Neural progenitor cell (in vitro differentiated cells): Measurements from ENCODE around the gene HSPA4L. TPM values are rescaled to one million over a fixed set of nuclear protein-coding genes. Genes with fewer than 3 reads are reported as not detected.

Experiments used
- DNase-seq: peaks from one replicate; pipeline ENCODE4 v3.0.0-alpha.2; 2016; ENCODE audit warnings: low spot score
- H2AFZ ChIP-seq: fragments of 200-600 bp; sonication (generic); replicated peaks from 2 replicates; pipeline ENCODE4 v1.6.1; 2016; ENCODE audit warnings: antibody characterized with exemption
- H3F3A ChIP-seq: fragments of 200-600 bp; sonication (generic); 2 replicates; pipeline ENCODE4 v1.6.1; 2016; ENCODE audit warnings: antibody characterized with exemption, low read depth
- H3K27ac ChIP-seq: fragments of 200-600 bp; sonication (generic); 2 replicates; pipeline ENCODE4 v1.5.1; 2016; ENCODE audit warnings: mild to moderate bottlenecking
- H3K27me3 ChIP-seq: fragments of 200-600 bp; sonication (generic); 2 replicates; pipeline ENCODE4 v1.6.1; 2016; ENCODE audit warnings: mild to moderate bottlenecking, moderate library complexity
- H3K36me3 ChIP-seq: fragments of 200-600 bp; sonication (generic); 2 replicates; pipeline ENCODE4 v1.5.1; 2016
- H3K4me1 ChIP-seq: fragments of 200-600 bp; sonication (generic); 2 replicates; pipeline ENCODE4 v1.6.1; 2016; ENCODE audit warnings: mixed run types
- H3K4me2 ChIP-seq: fragments of 200-600 bp; sonication (generic); 2 replicates; pipeline ENCODE4 v1.6.1; 2016
- H3K4me3 ChIP-seq: fragments of 200-600 bp; sonication (generic); 2 replicates; pipeline ENCODE4 v1.5.1; 2016
- H3K79me2 ChIP-seq: fragments of 200-600 bp; sonication (generic); 2 replicates; pipeline ENCODE4 v1.6.1; 2016; ENCODE audit warnings: low read depth
- H3K9ac ChIP-seq: fragments of 200-600 bp; sonication (generic); 2 replicates; pipeline ENCODE4 v1.6.1; 2016
- H3K9me3 ChIP-seq: fragments of 200-600 bp; sonication (generic); 2 replicates; pipeline ENCODE4 v1.5.1; 2016; ENCODE audit warnings: low read depth
- H4K20me1 ChIP-seq: fragments of 200-600 bp; sonication (generic); 2 replicates; pipeline ENCODE4 v1.6.1; 2016; ENCODE audit warnings: low read depth
- H3K27ac Mint-ChIP-seq: 3 replicates; pipeline ENCODE4 v1.8.0; 2021; ENCODE audit warnings: mixed read lengths
- H3K27me3 Mint-ChIP-seq: 2 replicates; pipeline ENCODE4 v1.8.0; 2022; ENCODE audit warnings: low read depth, mild to moderate bottlenecking, inconsistent platforms, moderate library complexity, mixed read lengths; ENCODE audit not compliant: insufficient read depth
- H3K36me3 Mint-ChIP-seq: 3 replicates; pipeline ENCODE4 v1.8.0; 2021; ENCODE audit warnings: mixed read lengths
- H3K4me1 Mint-ChIP-seq: 3 replicates; pipeline ENCODE4 v1.8.0; 2021; ENCODE audit warnings: mixed read lengths
- H3K4me3 Mint-ChIP-seq: 3 replicates; pipeline ENCODE4 v1.8.0; 2021; ENCODE audit warnings: mild to moderate bottlenecking, moderate library complexity, mixed read lengths
- H3K9me3 Mint-ChIP-seq: 3 replicates; pipeline ENCODE4 v1.8.0; 2020; ENCODE audit warnings: mixed read lengths
- EZH2 ChIP-seq: fragments of 200-600 bp; sonication (generic); IDR thresholded peaks from 2 replicates; pipeline ENCODE4 v1.6.1; 2017; ENCODE audit warnings: antibody characterized with exemption, mild to moderate bottlenecking, moderate library complexity
- EZH2phosphoT487 ChIP-seq: fragments of 200-600 bp; sonication (generic); IDR thresholded peaks from 2 replicates; pipeline ENCODE4 v1.6.1; 2017; ENCODE audit warnings: antibody characterized with exemption
- total RNA-seq: library from RNA; depleted of rRNA; stranded (reverse); fragments of >200 nt; gene quantifications from 2 replicates; pipeline ENCODE4 v1.2.3, GENCODE V29; 2015; ENCODE audit warnings: low replicate concordance
- TF ChIP-seq, protein P1 (sequence below): fragments of 200-600 bp; sonication (generic); IDR thresholded peaks from 2 replicates; pipeline ENCODE4 v1.5.1; 2017; ENCODE audit warnings: antibody characterized with exemption, mild to moderate bottlenecking

The HSPA4L gene
- total RNA-seq, 1 donor from 2014 or later: 0.67 TPM

DNA sequence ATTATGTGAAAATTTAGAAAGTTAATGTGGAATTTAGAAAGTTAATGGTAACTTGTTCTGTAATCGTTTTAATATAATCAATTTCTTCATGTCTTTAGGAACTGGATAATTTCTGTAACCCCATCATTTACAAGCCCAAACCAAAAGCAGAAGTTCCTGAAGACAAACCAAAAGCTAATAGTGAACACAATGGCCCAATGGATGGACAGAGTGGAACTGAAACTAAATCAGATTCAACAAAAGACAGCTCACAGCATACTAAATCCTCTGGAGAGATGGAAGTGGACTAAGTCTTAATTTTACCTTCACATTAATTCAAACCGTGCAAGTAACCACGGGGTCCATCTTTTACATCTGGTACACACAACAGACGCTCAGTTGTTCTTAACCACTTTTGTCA, 50.5 kb downstream of the HSPA4L start:
- Mint-ChIP-seq H3K4me1 (no peaks in the 10 kb centered on the region), H3K27me3 (no peaks in the 10 kb centered on the region), H3K9me3 (no peaks in the 10 kb centered on the region), H3K27ac (no peak overlapping the region), H3K36me3 (peaks cover 2% of the 10 kb centered on the region), H3K4me3 (no peak overlapping the region)
- TF ChIP-seq EZH2phosphoT487: no peak
- TF ChIP-seq, protein P1, sequence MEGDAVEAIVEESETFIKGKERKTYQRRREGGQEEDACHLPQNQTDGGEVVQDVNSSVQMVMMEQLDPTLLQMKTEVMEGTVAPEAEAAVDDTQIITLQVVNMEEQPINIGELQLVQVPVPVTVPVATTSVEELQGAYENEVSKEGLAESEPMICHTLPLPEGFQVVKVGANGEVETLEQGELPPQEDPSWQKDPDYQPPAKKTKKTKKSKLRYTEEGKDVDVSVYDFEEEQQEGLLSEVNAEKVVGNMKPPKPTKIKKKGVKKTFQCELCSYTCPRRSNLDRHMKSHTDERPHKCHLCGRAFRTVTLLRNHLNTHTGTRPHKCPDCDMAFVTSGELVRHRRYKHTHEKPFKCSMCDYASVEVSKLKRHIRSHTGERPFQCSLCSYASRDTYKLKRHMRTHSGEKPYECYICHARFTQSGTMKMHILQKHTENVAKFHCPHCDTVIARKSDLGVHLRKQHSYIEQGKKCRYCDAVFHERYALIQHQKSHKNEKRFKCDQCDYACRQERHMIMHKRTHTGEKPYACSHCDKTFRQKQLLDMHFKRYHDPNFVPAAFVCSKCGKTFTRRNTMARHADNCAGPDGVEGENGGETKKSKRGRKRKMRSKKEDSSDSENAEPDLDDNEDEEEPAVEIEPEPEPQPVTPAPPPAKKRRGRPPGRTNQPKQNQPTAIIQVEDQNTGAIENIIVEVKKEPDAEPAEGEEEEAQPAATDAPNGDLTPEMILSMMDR: no peak
- H4K20me1 ChIP-seq: no peaks in the 10 kb centered on the region
- no peaks in the 10 kb centered on the region for H3K27me3 ChIP-seq
- no peak overlapping the region for H3K9ac ChIP-seq
- DNase-seq: peak; percentile 7
- no peaks in the 10 kb centered on the region for H3K36me3 ChIP-seq
- H3K79me2 ChIP-seq: no peaks in the 10 kb centered on the region
- H3K27ac ChIP-seq: no peak overlapping the region
- no peak overlapping the region for H3K4me3 ChIP-seq
- no peaks in the 10 kb centered on the region for H3K4me1 ChIP-seq
- H3F3A ChIP-seq: no peaks in the 10 kb centered on the region
- no peak overlapping the region for H2AFZ ChIP-seq
- no peaks in the 10 kb centered on the region for H3K9me3 ChIP-seq
- no peak overlapping the region for H3K4me2 ChIP-seq

DNA sequence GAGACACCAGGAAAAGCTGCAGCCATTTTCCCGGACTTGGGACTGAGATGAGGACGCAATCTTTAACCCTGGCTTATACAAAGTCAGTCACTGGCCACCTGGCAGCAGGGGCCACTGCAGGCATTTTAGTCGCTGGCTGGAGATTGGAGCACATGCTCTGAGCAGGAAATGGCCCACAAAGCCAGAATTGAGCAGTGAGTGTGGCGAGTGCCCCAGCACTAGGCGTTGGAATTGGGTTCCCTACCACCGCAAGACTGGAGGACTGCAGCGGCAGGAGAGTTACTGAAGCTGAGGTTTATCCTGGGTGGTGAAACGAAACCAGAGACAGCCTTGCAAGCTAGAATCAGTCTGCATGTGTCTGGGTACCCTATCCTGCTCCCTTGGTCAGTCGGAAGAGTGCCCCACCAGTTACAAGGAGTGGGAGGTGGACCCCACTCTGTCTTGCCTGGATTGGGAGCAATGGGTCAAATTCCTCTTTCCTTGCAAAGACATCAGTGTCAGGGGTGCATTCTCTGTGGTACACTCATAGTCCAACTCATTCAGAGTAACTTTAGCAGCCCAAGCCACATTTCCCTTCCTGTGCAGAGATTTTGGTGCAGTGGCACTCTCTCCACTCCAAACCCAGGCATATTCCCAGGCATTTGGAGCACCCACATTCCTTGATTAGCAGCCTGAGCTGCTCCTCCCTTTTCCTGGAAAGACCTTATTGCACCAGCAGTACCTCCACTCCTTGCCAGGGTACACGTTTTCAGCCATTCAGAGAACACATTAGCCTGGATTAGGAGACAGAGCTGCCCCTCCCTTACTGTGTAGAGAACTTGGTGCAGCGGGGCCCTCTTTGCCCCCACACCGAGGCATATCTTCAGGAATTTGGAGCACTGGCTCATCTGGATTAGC, 61.8 kb downstream of the HSPA4L start:
- H3K36me3 Mint-ChIP-seq: peaks cover 27% of the 10 kb centered on the region
- no peak for DNase-seq
- Histone ChIP-seq H3K4me1 (peaks cover 4% of the 10 kb centered on the region), H3K27me3 (no peaks in the 10 kb centered on the region), H3K79me2 (peaks cover 20% of the 10 kb centered on the region), H3K27ac (no peak overlapping the region), H2AFZ (no peak overlapping the region), H3F3A (peaks cover 11% of the 10 kb centered on the region), H3K4me2 (no peak overlapping the region), H3K36me3 (peaks cover 3% of the 10 kb centered on the region), H3K9me3 (no peaks in the 10 kb centered on the region), H3K9ac (no peak overlapping the region), H3K4me3 (no peak overlapping the region), H4K20me1 (no peaks in the 10 kb centered on the region)
- H3K27ac Mint-ChIP-seq: no peak overlapping the region
- peaks cover 27% of the 10 kb centered on the region for H3K9me3 Mint-ChIP-seq
- H3K4me3 Mint-ChIP-seq: no peak overlapping the region
- TF ChIP-seq EZH2: no peak
- TF ChIP-seq, protein P1: no peak
- no peak for TF ChIP-seq EZH2phosphoT487
- H3K27me3 Mint-ChIP-seq: no peaks in the 10 kb centered on the region
- no peaks in the 10 kb centered on the region for H3K4me1 Mint-ChIP-seq

DNA sequence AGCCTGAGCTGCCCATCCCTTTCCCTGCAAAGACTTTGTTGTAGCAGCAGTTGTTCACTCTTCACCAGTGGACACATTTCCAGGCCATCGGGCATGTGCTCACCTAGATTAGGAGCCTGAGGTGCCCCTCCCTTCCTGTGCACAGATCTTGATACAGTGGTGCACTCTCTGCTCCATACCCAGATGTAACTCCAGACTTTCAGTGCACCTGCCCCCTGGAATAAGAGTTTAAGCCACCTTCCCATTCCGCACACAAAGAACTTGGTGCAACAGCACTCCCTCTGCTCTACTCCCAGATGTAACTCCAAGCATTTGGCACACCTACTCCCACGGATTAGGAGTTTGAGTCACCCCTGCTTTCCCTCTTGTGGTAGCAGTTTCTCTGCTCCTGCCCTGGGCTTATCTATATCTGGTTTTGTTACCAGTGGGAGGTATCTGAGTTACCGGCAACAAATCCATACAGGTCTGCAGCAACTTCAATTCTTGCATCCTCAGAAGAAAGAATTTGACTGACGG, 62.5 kb downstream of the HSPA4L start:
- Histone ChIP-seq H3K27me3 (no peaks in the 10 kb centered on the region), H3K27ac (no peak overlapping the region), H3K4me3 (no peak overlapping the region), H3K9ac (no peak overlapping the region), H3K9me3 (peaks cover 3% of the 10 kb centered on the region), H2AFZ (no peak overlapping the region), H4K20me1 (no peaks in the 10 kb centered on the region), H3K79me2 (peaks cover 28% of the 10 kb centered on the region), H3K4me1 (peaks cover 4% of the 10 kb centered on the region), H3F3A (peaks cover 11% of the 10 kb centered on the region), H3K4me2 (no peak overlapping the region), H3K36me3 (peaks cover 3% of the 10 kb centered on the region)
- TF ChIP-seq, protein P1: no peak
- TF ChIP-seq EZH2: no peak
- TF ChIP-seq EZH2phosphoT487: no peak
- H3K27ac Mint-ChIP-seq: no peak overlapping the region
- H3K4me3 Mint-ChIP-seq: no peak overlapping the region
- peaks cover 31% of the 10 kb centered on the region for H3K9me3 Mint-ChIP-seq
- no peaks in the 10 kb centered on the region for H3K4me1 Mint-ChIP-seq
- no peaks in the 10 kb centered on the region for H3K27me3 Mint-ChIP-seq
- peaks cover 30% of the 10 kb centered on the region for H3K36me3 Mint-ChIP-seq
- DNase-seq: no peak
